ENCODE measurements around the gene STAP2. TPM values are rescaled to one million over a fixed set of nuclear protein-coding genes. Genes with fewer than 3 reads are reported as not detected.

Gene STAP2
- total and polyA plus RNA-seq, 9 of the 15 experiments (the other 6 are each of a cell fraction or from before 2014, with no cell fraction given) = 1.2 to 9.8 (median 4.5) TPM

DNA sequence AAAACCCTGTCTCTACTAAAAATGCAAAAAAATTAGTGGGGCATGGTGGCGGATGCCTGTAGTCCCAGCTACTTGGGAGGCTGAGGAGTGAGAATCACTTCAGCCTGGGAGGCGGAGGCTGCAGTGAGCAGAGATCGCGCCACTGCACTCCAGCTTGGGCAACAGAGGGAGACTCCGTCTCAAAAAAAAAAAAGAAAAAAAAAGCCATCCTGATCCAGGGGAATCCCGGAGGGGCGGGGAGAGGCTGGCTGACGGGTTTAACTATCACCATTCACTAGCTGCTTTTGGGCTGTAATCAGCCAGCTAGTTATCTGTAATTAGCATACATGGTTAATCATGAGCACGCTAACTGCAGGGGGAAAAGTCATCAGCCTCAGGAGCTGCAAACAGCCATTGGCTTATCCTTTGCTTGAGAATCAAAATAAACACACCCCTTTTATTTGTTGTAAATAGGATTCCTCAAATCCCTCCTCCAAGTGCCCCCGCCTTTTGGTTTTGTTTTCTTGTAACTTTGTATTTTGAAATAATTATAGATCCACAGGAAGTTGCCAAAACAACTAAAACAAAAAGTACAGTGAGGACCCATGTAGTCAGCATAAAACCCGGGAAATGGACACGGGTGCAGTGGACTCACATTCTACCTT lies 24.7 kb downstream of the STAP2 start (continued):
- TF ChIP-seq, protein P1, sequence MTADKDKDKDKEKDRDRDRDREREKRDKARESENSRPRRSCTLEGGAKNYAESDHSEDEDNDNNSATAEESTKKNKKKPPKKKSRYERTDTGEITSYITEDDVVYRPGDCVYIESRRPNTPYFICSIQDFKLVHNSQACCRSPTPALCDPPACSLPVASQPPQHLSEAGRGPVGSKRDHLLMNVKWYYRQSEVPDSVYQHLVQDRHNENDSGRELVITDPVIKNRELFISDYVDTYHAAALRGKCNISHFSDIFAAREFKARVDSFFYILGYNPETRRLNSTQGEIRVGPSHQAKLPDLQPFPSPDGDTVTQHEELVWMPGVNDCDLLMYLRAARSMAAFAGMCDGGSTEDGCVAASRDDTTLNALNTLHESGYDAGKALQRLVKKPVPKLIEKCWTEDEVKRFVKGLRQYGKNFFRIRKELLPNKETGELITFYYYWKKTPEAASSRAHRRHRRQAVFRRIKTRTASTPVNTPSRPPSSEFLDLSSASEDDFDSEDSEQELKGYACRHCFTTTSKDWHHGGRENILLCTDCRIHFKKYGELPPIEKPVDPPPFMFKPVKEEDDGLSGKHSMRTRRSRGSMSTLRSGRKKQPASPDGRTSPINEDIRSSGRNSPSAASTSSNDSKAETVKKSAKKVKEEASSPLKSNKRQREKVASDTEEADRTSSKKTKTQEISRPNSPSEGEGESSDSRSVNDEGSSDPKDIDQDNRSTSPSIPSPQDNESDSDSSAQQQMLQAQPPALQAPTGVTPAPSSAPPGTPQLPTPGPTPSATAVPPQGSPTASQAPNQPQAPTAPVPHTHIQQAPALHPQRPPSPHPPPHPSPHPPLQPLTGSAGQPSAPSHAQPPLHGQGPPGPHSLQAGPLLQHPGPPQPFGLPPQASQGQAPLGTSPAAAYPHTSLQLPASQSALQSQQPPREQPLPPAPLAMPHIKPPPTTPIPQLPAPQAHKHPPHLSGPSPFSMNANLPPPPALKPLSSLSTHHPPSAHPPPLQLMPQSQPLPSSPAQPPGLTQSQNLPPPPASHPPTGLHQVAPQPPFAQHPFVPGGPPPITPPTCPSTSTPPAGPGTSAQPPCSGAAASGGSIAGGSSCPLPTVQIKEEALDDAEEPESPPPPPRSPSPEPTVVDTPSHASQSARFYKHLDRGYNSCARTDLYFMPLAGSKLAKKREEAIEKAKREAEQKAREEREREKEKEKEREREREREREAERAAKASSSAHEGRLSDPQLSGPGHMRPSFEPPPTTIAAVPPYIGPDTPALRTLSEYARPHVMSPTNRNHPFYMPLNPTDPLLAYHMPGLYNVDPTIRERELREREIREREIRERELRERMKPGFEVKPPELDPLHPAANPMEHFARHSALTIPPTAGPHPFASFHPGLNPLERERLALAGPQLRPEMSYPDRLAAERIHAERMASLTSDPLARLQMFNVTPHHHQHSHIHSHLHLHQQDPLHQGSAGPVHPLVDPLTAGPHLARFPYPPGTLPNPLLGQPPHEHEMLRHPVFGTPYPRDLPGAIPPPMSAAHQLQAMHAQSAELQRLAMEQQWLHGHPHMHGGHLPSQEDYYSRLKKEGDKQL (CRISPR knock-in tag; IDR thresholded peaks at IDR 0.05; ENCODE audit: borderline replicate concordance) = no peak
- TF ChIP-seq EGR1 (conservative IDR thresholded peaks at IDR 0.05) (no peak), CEBPG (CRISPR knock-in tag; IDR thresholded peaks at IDR 0.05) (no peak), CEBPG (tag; conservative IDR thresholded peaks at IDR 0.05 in 1 of 2, IDR thresholded peaks at IDR 0.05 in 1 of 2) (no peak)
